KMS-11 (cell line): ENCODE data around the gene TRAPPC11.

Experiments
- H2AFZ ChIP-seq: fragments of 200-600 bp; sonication (generic); 2 replicates; pipeline ENCODE4 v1.6.1; 2016; ENCODE audit warnings: antibody characterized with exemption, mixed run types, low read depth
- H3K27ac ChIP-seq: fragments of 200-600 bp; sonication (generic); 2 replicates; pipeline ENCODE4 v1.6.1; 2016; ENCODE audit warnings: mild to moderate bottlenecking, mixed run types
- H3K27me3 ChIP-seq: fragments of 200-600 bp; sonication (generic); 2 replicates; pipeline ENCODE4 v1.6.1; 2017; ENCODE audit warnings: mild to moderate bottlenecking, low read depth, mixed run types, moderate library complexity; ENCODE audit not compliant: insufficient read depth
- H3K36me3 ChIP-seq: fragments of 200-600 bp; sonication (generic); 2 replicates; pipeline ENCODE4 v1.6.1; 2017; ENCODE audit warnings: mild to moderate bottlenecking, mixed run types; ENCODE audit not compliant: insufficient read depth
- H3K4me1 ChIP-seq: fragments of 200-600 bp; sonication (generic); 2 replicates; pipeline ENCODE4 v1.6.1; 2016; ENCODE audit warnings: mild to moderate bottlenecking, low read depth, mixed run types; ENCODE audit not compliant: poor library complexity, severe bottlenecking
- H3K4me2 ChIP-seq: fragments of 200-600 bp; sonication (generic); 2 replicates; pipeline ENCODE4 v1.7.0; 2016; ENCODE audit warnings: mild to moderate bottlenecking, mixed run types
- H3K4me3 ChIP-seq: fragments of 200-600 bp; sonication (generic); IDR thresholded peaks from 2 replicates; pipeline ENCODE4 v1.6.1; 2017; ENCODE audit warnings: low read depth, low read length, mixed read lengths; ENCODE audit not compliant: insufficient read depth
- H3K79me2 ChIP-seq: fragments of 200-600 bp; sonication (generic); 2 replicates; pipeline ENCODE4 v1.6.1; 2016; ENCODE audit warnings: low read depth, mixed run types; ENCODE audit not compliant: insufficient read depth
- H3K9ac ChIP-seq: fragments of 200-600 bp; sonication (generic); 2 replicates; pipeline ENCODE4 v1.6.1; 2016; ENCODE audit warnings: mild to moderate bottlenecking, mixed run types
- H4K20me1 ChIP-seq: fragments of 200-600 bp; sonication (generic); 2 replicates; pipeline ENCODE4 v1.6.1; 2016; ENCODE audit warnings: mild to moderate bottlenecking, mixed run types; ENCODE audit not compliant: insufficient read depth
- TF ChIP-seq, protein P1 (sequence below): fragments of 200-600 bp; sonication (generic); conservative IDR thresholded peaks from 2 replicates; pipeline ENCODE4 v1.6.1; 2017; ENCODE audit warnings: low read depth, mild to moderate bottlenecking, antibody characterized with exemption, low read length, moderate library complexity, mixed read lengths

Gene TRAPPC11

DNA sequence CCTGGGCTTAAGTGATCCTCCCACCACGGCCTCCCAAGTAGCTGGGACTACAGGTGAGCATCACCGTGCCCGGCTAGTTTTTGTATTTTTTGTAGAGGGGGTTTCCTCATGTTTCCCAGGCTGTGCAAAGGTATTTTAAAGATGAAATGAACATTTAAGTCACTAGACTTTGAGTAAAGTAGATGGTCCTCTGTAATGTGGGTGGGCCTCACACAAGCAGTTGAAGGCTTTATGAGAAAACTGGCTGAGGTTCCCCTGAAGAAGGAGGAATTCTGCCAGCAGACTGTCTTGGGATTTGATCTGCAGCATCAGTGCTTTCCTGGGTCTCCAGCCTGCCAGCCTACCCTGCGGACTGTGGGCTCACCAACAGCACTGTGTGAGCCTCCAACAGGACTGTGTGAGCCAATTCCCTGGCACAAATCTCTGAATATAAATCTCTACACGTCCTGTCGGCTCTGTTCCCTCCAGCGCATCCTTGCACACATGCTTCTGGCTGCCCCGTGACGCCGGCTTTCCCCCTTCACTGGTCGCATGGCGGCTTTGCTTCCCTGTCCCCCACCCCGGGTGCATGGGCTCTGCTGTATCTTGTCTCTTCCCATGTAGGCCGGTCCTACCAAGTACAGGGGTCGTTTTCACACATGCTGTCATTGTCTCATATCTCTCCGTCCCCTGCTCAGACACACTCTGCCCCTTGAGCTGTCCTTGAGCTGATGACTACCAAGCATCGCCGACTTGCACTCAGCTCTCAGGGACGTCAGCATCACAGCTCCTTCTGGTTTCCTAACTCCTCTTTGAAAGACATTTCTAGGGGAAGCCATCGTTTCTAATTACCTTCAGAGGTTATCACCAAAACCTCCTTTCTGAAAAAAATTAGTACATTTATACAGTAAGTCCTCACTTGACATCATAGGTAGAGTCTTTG lies 46.5 kb upstream of the TRAPPC11 start:
- Histone ChIP-seq H2AFZ (no peak overlapping the region), H3K79me2 (no peaks in the 10 kb centered on the region), H3K9ac (no peak overlapping the region), H3K4me1 (no peaks in the 10 kb centered on the region), H3K4me3 (no peak overlapping the region), H4K20me1 (no peaks in the 10 kb centered on the region), H3K36me3 (no peaks in the 10 kb centered on the region), H3K27ac (no peak overlapping the region), H3K27me3 (no peaks in the 10 kb centered on the region), H3K4me2 (no peak overlapping the region)
- TF ChIP-seq, protein P1, sequence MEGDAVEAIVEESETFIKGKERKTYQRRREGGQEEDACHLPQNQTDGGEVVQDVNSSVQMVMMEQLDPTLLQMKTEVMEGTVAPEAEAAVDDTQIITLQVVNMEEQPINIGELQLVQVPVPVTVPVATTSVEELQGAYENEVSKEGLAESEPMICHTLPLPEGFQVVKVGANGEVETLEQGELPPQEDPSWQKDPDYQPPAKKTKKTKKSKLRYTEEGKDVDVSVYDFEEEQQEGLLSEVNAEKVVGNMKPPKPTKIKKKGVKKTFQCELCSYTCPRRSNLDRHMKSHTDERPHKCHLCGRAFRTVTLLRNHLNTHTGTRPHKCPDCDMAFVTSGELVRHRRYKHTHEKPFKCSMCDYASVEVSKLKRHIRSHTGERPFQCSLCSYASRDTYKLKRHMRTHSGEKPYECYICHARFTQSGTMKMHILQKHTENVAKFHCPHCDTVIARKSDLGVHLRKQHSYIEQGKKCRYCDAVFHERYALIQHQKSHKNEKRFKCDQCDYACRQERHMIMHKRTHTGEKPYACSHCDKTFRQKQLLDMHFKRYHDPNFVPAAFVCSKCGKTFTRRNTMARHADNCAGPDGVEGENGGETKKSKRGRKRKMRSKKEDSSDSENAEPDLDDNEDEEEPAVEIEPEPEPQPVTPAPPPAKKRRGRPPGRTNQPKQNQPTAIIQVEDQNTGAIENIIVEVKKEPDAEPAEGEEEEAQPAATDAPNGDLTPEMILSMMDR, result no peak

DNA sequence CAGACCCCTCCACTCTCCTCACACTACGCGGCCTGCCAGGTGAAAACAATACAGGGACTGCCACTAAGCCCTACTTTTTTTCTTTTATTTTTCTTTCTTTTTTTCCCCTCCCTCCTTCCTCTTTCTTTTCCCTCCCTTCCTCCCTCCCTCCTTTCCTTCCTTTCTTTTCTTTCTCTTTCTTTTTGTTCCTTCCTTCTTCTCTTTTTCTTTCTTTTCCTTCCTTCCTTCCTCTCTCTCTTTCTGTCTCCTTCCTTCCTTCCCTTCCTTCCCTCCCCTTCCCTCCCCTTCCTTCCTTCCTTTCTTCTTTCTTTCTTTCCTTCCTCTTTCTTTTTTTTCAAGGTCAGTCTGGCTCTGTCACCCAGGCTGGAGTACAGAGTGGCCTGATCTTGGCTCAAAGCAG lies 42.0 kb upstream of the TRAPPC11 start:
- no peaks in the 10 kb centered on the region for H3K36me3 ChIP-seq
- no peaks in the 10 kb centered on the region for H4K20me1 ChIP-seq
- no peaks in the 10 kb centered on the region for H3K4me1 ChIP-seq
- H2AFZ ChIP-seq, result no peak overlapping the region
- no peak overlapping the region for H3K4me3 ChIP-seq
- no peak overlapping the region for H3K9ac ChIP-seq
- TF ChIP-seq, protein P1, result no peak
- no peak overlapping the region for H3K4me2 ChIP-seq
- H3K27ac ChIP-seq, result no peak overlapping the region
- H3K27me3 ChIP-seq, result no peaks in the 10 kb centered on the region
- no peaks in the 10 kb centered on the region for H3K79me2 ChIP-seq

- no peak overlapping the region for H3K9ac ChIP-seq
- H3K27me3 ChIP-seq, result no peaks in the 10 kb centered on the region
- no peaks in the 10 kb centered on the region for H3K36me3 ChIP-seq
- no peaks in the 10 kb centered on the region for H4K20me1 ChIP-seq
- no peak overlapping the region for H3K4me2 ChIP-seq
- no peaks in the 10 kb centered on the region for H3K4me1 ChIP-seq
- TF ChIP-seq, protein P1, result no peak
- H2AFZ ChIP-seq, result no peak overlapping the region
- H3K27ac ChIP-seq, result no peak overlapping the region
- no peak overlapping the region for H3K4me3 ChIP-seq
- no peaks in the 10 kb centered on the region for H3K79me2 ChIP-seq
These were observed 40.4 kb upstream of the TRAPPC11 start for GRCh38 chr4:183618681-183619080.

DNA sequence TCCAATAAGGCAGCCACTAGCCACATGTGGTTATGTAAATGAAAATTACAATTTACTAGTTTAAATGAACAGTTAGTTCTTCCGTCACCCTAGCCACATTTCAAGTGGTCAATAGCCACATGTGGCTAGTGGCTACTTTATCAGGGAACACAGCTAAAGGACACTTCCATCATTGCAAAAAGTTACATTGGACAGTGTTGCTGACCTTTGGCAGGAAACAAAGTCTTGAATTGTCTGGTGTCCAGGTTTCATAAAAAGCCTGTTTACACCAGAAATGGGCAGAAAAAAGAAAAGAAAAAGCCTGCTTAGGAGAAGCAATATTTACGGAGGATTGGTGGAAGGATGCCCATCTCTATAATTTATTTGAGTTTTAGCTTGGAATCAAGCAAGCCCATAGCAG lies 38.7 kb upstream of the TRAPPC11 start:
- no peak overlapping the region for H3K4me3 ChIP-seq
- no peak overlapping the region for H2AFZ ChIP-seq
- H3K4me2 ChIP-seq, result no peak overlapping the region
- no peaks in the 10 kb centered on the region for H4K20me1 ChIP-seq
- H3K27me3 ChIP-seq, result no peaks in the 10 kb centered on the region
- no peaks in the 10 kb centered on the region for H3K79me2 ChIP-seq
- H3K36me3 ChIP-seq, result no peaks in the 10 kb centered on the region
- no peak overlapping the region for H3K9ac ChIP-seq
- H3K4me1 ChIP-seq, result no peaks in the 10 kb centered on the region
- H3K27ac ChIP-seq, result no peak overlapping the region
- TF ChIP-seq, protein P1, result no peak
